SKM-1 treated with dmso at 0.1 percent for 144 hours (cell line): ENCODE data around the gene TTPAL.

ENCODE experiments used
- DNase-seq: peaks from one replicate; lab custom pipeline; 2025; ENCODE audit not compliant: unreplicated experiment; lab: John Stamatoyannopoulos, UW

TTPAL gene

GRCh38 chr20:44439318-44439717, 36.4 kb upstream of the TTPAL start:
- no peak for DNase-seq

GRCh38 chr20:44442298-44443070, 33.2 kb upstream of the TTPAL start:
- DNase-seq = peak; percentile 76

- DNase-seq = no peak
Measured at GRCh38 chr20:44445742-44446710, 29.6 kb upstream of the TTPAL start.

GRCh38 chr20:44447827-44448419, 27.8 kb upstream of the TTPAL start:
- no peak for DNase-seq

GRCh38 chr20:44448753-44449546, 26.7 kb upstream of the TTPAL start:
- DNase-seq = peak; percentile 25

GRCh38 chr20:44449864-44450263, 25.8 kb upstream of the TTPAL start:
- no peak for DNase-seq

- DNase-seq = no peak
Measured at GRCh38 chr20:44450281-44450889, 25.3 kb upstream of the TTPAL start.

GRCh38 chr20:44450903-44451450, 24.7 kb upstream of the TTPAL start:
- no peak for DNase-seq

- no peak for DNase-seq
Measured at GRCh38 chr20:44454306-44454963, 21.2 kb upstream of the TTPAL start.

- peak; percentile 37 for DNase-seq
Measured at GRCh38 chr20:44455126-44455525, 20.5 kb upstream of the TTPAL start.

GRCh38 chr20:44456611-44457010, 19.1 kb upstream of the TTPAL start:
- DNase-seq = no peak

GRCh38 chr20:44457016-44457415, 18.7 kb upstream of the TTPAL start:
- DNase-seq = no peak

GRCh38 chr20:44459271-44459670, 16.4 kb upstream of the TTPAL start:
- no peak for DNase-seq

- DNase-seq = peak; percentile 35
Measured at GRCh38 chr20:44460795-44461141, 14.9 kb upstream of the TTPAL start.

GRCh38 chr20:44461142-44461802, 14.4 kb upstream of the TTPAL start:
- no peak for DNase-seq

- DNase-seq = no peak
Measured at GRCh38 chr20:44461803-44462174, 13.9 kb upstream of the TTPAL start.

GRCh38 chr20:44463466-44463865, 12.2 kb upstream of the TTPAL start:
- no peak for DNase-seq

- no peak for DNase-seq
Measured at GRCh38 chr20:44464514-44464913, 11.2 kb upstream of the TTPAL start.

GRCh38 chr20:44465001-44465560, 10.6 kb upstream of the TTPAL start:
- DNase-seq = no peak
